GM18868 (cell line): ENCODE measurements around the gene ABCB1.

Source experiments
- ATAC-seq: cut with Tn5 transposase; IDR thresholded peaks from one replicate; pipeline ENCODE4 v1.9.1; 2021; ENCODE audit warnings: mild to moderate bottlenecking, moderate library complexity; ENCODE audit not compliant: unreplicated experiment

The ABCB1 gene

GRCh38 chr7:87517136-87517815 lies 83.4 kb downstream of the ABCB1 start:
- ATAC-seq: no peak

GRCh38 chr7:87513735-87514335 lies 86.8 kb downstream of the ABCB1 start:
- no peak for ATAC-seq

- no peak for ATAC-seq
These were observed 87.8 kb downstream of the ABCB1 start for GRCh38 chr7:87512906-87513305.

GRCh38 chr7:87511510-87511909 lies 89.2 kb downstream of the ABCB1 start:
- ATAC-seq: peak; percentile 34

- no peak for ATAC-seq
These were observed 90.2 kb downstream of the ABCB1 start for GRCh38 chr7:87510411-87510875.

GRCh38 chr7:87507446-87507845 lies 93.2 kb downstream of the ABCB1 start:
- ATAC-seq: no peak

GRCh38 chr7:87506246-87507180 lies 94.2 kb downstream of the ABCB1 start:
- ATAC-seq: peak; percentile 41

- peak; percentile 30 for ATAC-seq
These were observed 95.0 kb downstream of the ABCB1 start for GRCh38 chr7:87505557-87506245.

GRCh38 chr7:87505122-87505521 lies 95.6 kb downstream of the ABCB1 start:
- ATAC-seq: no peak

GRCh38 chr7:87499494-87499893 lies 101.2 kb downstream of the ABCB1 start:
- ATAC-seq: no peak

GRCh38 chr7:87498893-87499292 lies 101.8 kb downstream of the ABCB1 start:
- ATAC-seq: peak; percentile 68

GRCh38 chr7:87497482-87497881 lies 103.2 kb downstream of the ABCB1 start:
- ATAC-seq: no peak

- no peak for ATAC-seq
These were observed 105.3 kb downstream of the ABCB1 start for GRCh38 chr7:87495366-87495765.

GRCh38 chr7:87494454-87494853 lies 106.2 kb downstream of the ABCB1 start:
- no peak for ATAC-seq

GRCh38 chr7:87483131-87483530 lies 117.6 kb downstream of the ABCB1 start:
- ATAC-seq: no peak

- no peak for ATAC-seq
These were observed 118.6 kb downstream of the ABCB1 start for GRCh38 chr7:87482115-87482514.

- no peak for ATAC-seq
These were observed 120.3 kb downstream of the ABCB1 start for GRCh38 chr7:87480386-87480785.

GRCh38 chr7:87479951-87480350 lies 120.7 kb downstream of the ABCB1 start:
- no peak for ATAC-seq

- no peak for ATAC-seq
These were observed 124.5 kb downstream of the ABCB1 start for GRCh38 chr7:87476179-87476557.

- ATAC-seq: peak; percentile 9
These were observed 125.1 kb downstream of the ABCB1 start, which contains the start of gene ABCB4 for GRCh38 chr7:87475359-87476178. ABCB4 (minus strand) TSS chr7:87475680; CDS start chr7:87475465, 215 bp downstream.
